Measurements from ENCODE around the gene IPO9.
A peak's percentile ranks its signal among the peaks of the same experiment; 100 is the strongest.

Gene IPO9

DNA sequence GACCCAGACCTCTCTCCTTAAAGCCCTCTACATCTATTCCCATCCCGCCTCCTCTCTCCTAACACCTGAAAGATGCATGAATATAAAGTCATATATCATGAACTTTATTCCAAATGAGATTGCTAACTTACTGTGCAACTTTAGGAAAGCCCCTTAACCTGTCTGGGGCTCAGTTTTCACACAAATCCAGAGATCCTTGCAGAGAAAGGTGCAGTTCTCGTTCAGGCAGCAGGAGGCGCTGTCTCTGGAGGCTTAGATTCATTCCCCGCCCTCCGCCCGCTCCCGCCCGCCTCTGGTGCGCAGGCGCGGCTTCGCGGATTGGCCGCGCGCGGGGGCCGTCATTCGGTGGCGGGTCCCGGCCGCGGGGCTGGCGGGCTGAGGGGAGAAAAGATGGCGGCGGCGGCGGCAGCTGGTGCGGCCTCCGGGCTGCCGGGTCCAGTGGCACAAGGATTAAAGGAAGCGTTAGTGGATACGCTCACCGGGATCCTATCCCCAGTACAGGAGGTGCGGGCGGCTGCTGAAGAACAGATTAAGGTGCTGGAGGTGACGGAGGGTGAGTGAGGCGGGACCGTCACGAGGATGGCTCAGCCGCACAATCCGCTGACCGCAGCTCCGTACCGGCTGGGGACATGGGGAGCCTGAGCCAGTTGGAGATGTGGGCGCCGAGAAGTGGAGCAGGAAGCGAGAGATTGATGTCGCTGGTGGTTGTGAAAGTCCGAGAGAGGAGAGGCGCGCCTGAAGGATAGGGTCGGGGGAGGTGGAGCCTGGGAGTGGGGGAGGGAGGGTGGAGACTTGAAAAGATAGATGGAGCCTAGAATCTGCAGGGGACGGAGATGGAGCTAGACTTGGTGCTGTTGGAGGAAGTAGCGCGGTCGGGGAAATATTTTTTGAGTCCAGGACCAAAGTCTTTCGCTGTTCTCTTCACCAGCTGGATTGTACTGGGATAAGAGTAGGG lies at the start of gene IPO9:
TSS of gene IPO9 (plus strand) at position 338 of the 955 bp plus-strand sequence. CDS start at position 391, 53 bp downstream.
- peak; percentile 95 for DNase-seq

DNA sequence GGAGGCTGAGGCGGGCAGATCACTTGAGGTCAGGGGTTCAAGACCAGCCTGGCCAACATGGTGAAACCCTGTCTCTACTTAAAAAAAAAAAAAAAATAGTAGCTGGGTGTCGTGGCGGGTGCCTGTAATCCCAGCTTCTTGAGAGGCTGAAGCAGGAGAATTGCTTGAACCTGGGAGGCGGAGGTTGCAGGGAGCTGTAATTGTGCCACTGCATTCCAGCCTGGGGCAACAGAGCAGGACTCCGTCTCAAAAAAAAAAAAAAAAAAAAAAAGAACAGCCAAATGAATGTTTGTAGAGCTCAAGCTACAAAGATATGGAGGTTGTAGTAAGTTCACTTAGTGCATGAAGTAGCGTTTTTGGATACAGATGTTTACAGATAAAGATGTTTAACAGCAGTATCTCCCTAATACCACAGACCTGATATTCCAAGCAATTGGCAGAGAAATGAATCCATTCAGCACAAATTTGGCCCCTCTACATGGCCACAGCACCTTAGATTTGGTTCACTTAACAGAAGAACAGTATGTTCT lies 49.5 kb upstream of the IPO9 start:
- no peak for DNase-seq

DNA sequence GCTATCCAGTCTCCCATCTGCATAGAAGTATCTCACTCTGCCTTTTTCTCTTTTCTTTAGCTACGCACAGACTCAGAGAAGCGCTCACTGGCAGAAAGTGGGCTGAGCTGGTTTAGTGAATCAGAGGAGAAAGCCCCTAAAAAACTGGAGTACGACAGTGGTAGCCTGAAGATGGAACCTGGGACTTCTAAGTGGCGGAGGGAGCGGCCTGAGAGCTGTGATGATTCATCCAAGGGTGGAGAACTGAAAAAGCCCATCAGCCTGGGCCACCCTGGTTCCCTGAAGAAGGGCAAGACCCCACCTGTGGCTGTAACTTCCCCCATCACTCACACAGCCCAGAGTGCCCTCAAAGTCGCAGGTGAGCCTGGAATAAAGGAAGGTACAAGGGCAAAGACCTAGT lies 48.0 kb upstream of the IPO9 start:
- DNase-seq: no peak

DNA sequence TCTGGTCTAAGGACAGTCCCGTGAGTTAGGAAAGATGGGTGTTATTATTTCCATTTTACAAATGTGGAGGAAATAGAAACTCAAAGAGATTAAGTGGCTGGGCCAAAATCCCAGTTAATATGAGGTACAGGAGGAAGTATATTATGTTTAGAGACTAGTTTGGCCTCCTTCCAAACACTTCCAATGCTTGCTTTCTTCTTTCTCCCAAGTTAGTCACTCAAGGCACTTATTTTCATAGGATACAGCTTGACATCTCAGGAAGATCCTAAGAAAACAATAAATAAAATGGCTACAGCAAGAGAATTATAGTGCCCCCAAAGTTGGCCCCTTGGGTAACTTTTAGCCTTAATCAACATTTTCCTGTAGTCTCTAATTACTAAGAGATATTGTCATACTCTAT lies 47.5 kb upstream of the IPO9 start:
- DNase-seq: no peak

DNA sequence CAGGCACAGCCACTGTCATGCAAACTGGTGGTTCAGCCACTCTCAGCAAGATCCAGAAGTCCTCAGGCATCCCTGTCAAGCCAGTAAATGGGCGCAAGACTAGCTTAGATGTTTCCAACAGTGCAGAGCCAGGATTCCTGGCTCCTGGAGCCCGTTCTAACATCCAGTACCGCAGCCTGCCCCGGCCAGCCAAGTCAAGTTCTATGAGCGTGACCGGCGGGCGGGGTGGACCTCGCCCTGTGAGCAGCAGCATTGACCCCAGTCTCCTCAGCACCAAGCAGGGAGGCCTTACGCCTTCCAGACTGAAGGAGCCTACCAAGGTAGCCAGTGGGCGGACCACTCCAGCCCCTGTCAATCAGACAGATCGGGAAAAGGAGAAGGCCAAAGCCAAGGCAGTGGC lies 46.6 kb upstream of the IPO9 start:
- DNase-seq: no peak

DNA sequence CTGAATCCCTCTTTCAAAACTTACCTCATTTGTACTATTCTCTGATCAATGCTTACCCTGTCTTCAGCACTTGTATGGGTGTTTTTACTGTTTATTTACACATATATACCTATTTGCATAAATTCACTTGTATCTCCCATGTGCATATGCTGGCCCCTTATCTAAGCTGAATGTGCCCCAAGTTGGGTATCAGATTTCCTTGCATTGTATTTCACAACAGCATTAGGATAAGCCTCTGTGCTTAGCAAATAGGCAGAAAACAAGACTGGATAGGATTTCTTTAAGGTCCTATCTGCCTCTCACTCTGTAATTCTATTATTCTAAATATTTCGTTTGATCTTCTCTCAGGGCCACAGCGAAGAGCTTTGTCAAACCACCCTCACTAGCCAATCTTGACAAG lies 45.9 kb upstream of the IPO9 start:
- DNase-seq: no peak

DNA sequence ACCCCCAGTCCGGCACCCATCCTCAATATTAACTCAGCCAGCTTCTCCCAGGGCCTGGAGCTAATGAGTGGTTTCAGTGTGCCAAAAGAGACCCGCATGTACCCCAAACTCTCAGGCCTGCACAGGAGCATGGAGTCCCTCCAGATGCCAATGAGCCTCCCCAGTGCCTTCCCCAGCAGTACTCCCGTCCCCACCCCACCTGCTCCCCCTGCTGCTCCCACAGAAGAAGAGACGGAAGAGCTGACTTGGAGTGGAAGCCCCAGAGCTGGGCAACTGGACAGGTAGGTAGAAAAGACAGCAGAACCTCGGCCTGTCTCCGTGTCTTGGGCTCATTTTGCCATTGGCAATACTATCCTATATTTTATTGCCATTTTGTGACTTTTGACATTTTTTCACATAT lies 45.4 kb upstream of the IPO9 start:
- no peak for DNase-seq

DNA sequence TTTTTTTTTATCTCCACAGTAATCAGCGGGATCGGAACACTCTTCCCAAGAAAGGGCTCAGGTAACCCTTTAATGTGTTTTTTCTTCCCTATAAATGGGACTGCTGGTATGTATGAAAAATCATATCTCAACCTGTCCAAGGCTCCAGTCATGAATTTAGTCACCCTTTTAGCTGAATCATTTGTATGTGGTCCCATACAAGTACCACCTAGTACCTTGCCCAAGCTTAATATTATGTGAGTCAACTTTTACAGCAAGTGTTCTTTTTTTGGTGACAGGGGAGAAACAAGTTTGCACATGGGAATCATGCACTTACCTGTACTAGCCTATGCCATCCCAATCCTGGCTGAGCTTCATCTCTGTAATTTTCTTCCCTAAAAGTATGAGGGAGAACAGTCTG lies 43.7 kb upstream of the IPO9 start:
- no peak for DNase-seq

DNA sequence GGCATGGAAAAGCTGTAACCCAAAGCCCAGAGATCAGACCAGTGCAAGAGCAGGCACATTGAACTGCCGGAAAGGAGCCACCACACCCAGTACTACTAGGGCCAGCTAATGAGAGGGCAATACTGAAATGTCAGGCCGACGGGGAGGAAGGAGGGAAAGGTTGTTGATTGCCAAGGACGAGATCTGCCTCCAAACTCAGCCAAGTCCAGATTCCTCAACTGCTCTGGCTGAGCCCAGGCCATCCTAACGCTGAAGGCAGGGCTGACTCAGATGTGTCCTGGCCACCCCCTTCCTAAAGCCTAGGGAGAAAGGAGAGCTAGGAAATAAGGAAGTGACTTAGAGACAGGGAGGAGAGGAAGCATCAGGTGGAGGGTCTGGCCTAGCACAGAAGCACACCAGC lies 42.1 kb upstream of the IPO9 start:
- no peak for DNase-seq

DNA sequence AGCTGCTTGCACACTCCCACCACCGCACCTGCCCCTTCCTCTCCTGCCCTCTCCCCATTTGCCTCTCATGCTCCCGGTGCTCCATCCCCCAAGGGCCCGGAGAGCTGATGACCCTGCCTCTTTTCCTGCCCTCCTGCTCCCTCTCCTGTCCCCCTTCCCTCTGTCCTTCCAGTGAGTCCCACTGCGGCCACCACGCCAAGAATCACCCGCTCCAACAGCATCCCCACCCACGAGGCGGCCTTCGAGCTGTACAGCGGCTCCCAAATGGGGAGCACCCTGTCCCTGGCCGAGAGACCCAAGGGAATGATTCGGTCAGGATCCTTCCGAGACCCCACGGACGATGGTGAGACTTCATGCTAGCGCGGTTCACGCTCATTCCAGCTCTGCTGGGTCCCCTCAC lies 40.7 kb upstream of the IPO9 start:
- no peak for DNase-seq

DNA sequence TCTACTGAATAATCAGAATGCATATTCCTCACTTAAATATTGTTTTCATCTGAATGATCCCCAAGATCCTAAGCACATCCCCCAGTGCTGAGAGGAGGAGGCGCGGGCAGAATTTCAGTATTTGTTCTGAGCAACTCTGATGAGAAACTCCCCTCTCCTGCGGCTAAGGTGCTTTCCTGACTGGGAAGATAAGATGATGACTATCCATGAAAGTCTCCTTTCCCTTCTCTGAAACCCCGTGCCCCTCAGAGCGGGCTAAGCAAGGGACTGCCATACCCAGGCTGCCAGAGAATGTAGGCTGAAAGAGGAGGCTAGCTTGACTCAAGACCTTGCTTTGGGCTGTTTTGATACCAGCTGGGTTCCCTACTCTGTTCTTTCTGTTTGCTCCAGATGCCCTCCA lies 39.7 kb upstream of the IPO9 start:
- no peak for DNase-seq

DNA sequence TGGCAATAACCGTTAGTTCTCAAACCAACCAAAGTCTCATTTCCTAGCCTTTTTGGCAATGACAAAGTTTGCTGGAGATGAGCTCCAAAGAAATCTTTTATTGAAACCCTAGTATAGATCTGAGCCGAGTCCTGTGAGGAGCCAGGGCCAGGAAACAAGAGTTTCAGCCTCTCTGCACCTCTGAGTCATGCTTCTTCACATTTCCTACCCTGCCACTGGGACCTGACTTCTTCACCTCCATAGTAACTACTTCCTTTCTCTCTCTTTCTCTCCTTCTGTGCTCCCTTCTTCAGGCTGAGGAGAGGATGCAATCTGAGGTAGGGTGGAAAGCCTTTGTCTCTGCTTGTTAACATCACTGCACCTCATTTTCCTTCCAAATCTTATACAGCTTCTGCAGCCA lies 38.7 kb upstream of the IPO9 start:
- no peak for DNase-seq

DNA sequence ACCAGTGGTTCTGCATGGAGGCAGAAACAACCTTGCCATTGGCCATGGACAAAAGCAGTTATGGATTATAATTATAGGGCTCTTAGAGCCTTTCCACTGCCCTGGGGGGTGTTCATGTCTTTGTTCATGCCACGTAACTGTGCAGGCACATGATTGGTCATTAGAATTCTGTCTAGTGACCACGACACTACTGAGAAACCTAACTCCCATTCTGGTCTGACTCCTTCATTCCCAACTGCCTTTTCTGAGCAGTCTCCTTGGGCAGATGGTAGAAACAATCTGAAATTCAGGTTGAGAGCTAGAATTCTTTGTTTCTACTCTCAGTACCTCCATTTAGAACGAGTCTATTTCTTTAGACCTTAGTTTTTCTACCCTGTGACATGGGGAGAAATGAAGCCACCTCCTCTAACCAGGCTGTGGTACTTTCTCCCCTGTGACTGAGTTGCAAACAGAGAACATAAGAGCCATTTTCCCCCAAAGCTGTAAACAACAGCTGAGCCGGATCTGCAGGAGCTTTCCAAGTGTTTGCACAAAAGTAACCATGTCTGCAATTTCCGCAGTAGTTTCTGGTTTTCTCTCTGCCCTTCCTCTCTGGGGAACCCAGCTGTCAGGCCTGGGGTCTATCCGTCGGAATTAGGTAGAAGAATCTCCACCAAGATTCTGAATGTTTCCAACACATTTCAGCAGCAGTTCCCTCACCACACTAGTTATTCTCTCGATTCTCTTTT lies 37.7 kb upstream of the IPO9 start:
- DNase-seq: no peak

DNA sequence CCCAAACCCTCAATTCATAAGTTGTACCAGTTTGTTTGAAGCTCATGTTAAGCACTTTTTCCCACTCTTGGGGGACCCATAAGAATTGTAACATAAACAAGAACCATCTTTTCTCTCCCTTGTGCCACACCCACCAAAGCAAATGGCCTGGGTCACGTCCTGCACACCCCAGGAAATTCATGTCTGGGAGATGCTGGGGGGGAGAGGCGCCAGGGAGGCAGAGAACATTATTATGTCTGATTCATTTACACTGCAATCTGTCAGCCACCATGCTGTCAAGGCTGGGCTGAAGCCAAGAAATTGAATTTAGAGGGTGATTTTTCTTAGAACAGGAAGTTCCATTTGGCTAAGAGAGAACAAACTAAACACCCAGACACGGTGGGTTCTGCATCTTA lies 37.2 kb upstream of the IPO9 start:
- no peak for DNase-seq

DNA sequence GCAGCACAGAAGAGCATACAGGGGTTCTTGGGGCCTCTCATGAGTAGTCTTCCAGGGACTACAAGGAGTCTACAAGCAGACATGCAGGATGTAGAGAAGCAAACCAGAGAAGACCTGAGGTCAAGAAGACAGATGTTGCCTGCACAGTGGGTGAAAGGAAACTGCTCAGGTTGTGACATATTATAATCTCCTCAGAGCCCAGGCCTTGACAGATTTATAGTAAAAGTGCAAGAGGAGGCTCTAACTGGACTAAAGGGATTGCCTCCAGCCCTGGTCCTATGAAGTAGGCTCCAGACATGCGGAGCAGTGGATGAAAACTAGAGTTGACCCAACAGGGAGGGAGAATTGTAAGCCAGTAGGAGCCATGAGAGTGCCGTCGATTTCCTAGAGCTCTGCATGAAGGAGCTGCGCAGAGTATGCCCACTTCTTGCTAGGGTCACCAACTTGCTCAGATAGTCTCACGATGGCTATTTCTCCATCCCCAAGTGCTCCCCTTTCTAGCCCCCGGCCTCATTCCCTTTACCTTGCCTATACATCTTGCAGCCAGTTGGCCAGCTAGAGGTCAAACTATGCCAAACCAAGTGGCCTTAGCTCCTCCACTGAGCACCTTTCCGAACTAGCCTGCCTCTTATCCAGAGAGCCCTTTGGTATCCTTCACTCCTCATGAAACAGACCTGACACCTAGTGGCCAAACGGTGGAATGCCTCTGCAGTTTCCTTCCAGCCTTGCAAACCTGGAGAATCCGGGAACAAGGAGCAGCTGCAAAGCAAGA lies 36.2 kb upstream of the IPO9 start:
- DNase-seq: peak; percentile 48

DNA sequence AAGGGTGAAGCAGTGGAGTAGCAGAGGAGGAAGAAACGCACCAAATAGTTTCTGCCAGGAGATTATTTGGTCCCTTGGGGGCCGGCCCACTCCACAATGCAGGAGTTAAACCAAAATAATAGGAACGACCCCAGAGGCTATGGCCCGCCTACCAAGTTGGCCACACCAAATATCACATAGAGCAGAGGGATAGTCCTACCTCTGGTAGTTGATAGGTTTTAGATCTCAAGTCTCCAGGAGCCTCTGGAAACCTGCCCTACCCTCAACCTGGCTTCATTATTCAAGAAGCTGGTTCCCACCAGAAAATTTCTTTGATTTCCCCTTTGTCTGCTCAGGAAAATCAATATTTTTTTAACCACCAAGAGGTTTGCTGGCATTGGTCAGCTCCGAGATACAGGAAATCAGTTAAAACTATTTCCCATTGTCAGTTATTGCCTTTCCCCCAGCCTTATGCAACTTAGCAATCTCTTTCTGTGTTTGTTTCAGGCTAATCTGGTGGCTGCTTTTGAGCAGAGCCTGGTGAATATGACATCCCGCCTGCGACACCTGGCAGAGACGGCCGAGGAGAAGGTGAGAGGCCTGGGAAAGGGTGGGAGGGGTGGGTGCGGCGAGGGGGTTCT lies 35.5 kb upstream of the IPO9 start:
- no peak for DNase-seq

DNA sequence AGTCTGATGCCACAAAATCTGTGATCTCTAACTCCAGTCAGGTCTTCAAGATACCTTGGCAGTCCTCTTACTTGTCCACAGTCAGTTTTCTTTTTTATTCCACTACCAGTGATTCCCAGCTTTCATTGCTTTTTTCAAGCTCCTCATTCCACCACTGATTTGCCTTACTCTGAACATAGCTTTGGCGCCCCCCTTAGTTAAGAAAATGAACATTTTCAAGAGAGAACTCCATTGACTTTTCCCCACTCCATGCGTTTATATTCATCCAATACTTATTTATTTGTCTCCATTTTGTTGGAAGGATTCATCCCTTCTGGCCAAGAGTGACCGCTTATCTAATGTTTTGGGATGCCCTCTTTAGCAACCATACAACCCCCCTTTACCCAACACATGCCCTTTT lies 33.9 kb upstream of the IPO9 start:
- DNase-seq: no peak

DNA sequence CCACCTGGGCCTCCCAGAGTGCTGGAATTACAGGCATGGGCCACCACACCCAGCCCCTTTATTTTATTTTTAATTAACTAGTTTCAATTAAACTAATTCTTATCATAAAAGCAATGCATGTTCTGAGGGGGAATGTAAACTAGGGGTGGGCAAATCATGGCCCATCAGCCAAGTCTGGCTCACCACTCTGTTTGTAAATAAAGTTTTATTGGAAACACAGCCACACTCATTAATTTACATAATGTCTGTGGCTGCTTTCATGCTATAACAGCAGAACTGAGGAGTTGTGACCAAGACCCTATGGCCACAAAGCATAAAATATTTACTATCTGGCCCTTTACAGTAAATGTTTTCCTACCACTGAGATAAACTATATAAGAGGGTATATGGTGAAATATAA lies 28.7 kb upstream of the IPO9 start:
- DNase-seq: no peak

DNA sequence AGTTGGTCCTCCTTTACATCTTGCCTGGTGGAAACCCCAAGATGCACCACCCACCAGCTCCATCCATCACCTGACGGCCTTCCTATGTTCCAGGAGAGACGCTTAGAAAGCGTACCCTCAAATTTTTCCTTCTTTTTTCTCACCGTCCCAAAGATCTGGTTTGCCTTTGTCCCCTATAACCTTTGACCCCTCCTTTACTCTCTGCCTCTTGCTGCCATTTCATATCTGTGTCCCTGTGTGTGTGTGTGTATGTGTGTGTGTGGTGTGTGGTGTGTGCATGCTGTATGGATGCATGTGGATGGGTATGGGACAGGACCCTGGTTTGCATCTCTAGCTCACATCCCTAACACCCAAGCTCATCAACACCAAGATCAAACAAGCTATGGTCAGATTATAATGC lies 22.2 kb upstream of the IPO9 start:
- DNase-seq: no peak

DNA sequence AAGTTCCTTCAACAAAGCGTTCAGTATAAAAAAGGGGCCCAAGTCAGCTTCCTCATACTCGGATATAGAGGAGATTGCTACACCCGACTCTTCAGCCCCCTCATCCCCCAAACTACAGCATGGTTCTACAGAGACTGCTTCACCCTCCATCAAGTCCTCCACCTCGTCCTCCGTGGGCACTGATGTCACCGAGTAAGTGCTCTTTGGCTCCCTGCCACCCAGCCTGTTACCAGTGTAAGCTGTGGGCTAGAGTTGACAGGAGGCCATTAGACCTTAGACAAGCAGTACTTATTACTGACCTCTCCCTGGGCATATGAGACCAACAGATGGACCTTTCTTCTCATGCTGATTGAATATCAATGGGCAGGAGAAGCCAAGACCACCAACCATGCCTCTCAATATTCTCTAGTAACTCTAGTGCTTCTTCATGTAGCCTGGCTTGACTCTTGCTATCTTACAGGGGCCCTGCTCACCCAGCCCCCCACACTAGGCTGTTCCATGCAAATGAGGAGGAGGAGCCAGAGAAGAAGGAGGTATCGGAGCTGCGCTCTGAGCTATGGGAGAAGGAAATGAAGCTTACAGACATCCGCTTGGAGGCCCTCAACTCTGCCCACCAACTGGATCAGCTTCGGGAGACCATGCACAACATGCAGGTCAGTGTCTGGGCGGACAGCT lies 20.9 kb upstream of the IPO9 start:
- no peak for DNase-seq

DNA sequence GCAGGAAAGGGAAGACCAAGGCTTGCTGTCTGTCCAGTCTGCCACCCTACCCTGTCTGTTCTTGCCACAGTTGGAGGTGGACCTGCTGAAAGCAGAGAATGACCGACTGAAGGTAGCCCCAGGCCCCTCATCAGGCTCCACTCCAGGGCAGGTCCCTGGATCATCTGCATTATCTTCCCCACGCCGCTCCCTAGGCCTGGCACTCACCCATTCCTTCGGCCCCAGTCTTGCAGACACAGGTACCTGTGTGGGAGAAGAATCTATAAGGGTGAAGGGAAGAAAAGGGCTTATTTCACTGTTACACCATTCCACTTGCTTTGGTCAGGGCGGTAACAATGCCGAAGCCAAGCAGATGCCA lies 20.3 kb upstream of the IPO9 start:
- DNase-seq: no peak

DNA sequence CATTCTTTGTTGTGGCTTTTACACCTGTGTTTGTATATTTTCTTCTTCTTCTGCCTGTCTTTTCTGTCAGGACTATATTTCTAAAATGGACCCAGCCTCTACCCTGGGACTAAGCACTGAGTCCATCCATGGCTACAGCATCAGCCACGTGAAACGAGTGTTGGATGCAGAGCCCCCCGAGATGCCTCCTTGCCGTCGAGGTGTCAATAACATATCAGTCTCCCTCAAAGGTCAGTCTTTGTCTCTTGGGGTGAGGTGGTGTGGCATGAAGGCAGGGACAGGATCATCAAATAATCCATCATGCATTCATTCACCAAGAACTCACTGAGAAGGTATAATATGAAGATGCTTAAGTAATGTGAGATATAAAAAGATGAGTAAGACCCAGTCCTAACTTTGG lies 19.1 kb upstream of the IPO9 start:
- no peak for DNase-seq
